HL-60 (cell line): ENCODE measurements around the gene TMPRSS6.

Experiments
- GABPA ChIP-seq: IDR thresholded peaks from 2 replicates; pipeline ENCODE4 v1.6.1; 2012; ENCODE audit warnings: low read depth
- POLR2AphosphoS5 ChIP-seq: IDR thresholded peaks from 2 replicates; pipeline ENCODE4 v1.6.1; 2012; ENCODE audit warnings: low read depth
- REST ChIP-seq: IDR thresholded peaks from 2 replicates; pipeline ENCODE4 v1.6.1; 2012; ENCODE audit warnings: low read depth; ENCODE audit not compliant: insufficient replicate concordance
- SPI1 ChIP-seq: IDR thresholded peaks from 2 replicates; pipeline ENCODE4 v1.6.1; 2012; ENCODE audit warnings: low read depth, mild to moderate bottlenecking, borderline replicate concordance
- TF ChIP-seq, protein P1 (sequence below): IDR thresholded peaks from one replicate; pipeline ENCODE4 v1.5.1; 2011; ENCODE audit warnings: low read length, control low read depth, inconsistent platforms; ENCODE audit not compliant: insufficient read depth

- TF ChIP-seq REST (no peak), GABPA (no peak), POLR2AphosphoS5 (no peak), SPI1 (no peak)
- TF ChIP-seq, protein P1, sequence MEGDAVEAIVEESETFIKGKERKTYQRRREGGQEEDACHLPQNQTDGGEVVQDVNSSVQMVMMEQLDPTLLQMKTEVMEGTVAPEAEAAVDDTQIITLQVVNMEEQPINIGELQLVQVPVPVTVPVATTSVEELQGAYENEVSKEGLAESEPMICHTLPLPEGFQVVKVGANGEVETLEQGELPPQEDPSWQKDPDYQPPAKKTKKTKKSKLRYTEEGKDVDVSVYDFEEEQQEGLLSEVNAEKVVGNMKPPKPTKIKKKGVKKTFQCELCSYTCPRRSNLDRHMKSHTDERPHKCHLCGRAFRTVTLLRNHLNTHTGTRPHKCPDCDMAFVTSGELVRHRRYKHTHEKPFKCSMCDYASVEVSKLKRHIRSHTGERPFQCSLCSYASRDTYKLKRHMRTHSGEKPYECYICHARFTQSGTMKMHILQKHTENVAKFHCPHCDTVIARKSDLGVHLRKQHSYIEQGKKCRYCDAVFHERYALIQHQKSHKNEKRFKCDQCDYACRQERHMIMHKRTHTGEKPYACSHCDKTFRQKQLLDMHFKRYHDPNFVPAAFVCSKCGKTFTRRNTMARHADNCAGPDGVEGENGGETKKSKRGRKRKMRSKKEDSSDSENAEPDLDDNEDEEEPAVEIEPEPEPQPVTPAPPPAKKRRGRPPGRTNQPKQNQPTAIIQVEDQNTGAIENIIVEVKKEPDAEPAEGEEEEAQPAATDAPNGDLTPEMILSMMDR: no peak
Measured at GRCh38 chr22:37119872-37120271, 10.4 kb upstream of the TMPRSS6 start.
